Measurements from ENCODE around the gene TNS4. TPM values are rescaled to one million over a fixed set of nuclear protein-coding genes. Genes with fewer than 3 reads are reported as not detected.
A peak's percentile ranks its signal among the peaks of the same experiment; 100 is the strongest.

The TNS4 gene
- total and polyA plus RNA-seq, 7 donors, result 1.2 to 6.9 (median 1.8) TPM; not detected in 4

- peak overlapping the region; percentile 69 to 94 (median 85) for H3K27ac ChIP-seq
- no peak for DNase-seq
- WGBS, 2 donors, result 91 to 92% methylated on average over 7 of the region's 7 CpGs
These were observed 13.9 kb downstream of the TNS4 start for GRCh38 chr17:40487371-40488020.

GRCh38 chr17:40486522-40487370 is 14.7 kb downstream of the TNS4 start:
- no peak overlapping the region for H3K4me3 ChIP-seq
- TF ChIP-seq POLR2A (IDR thresholded peaks at IDR 0.05), result no peak
- TF ChIP-seq POLR2AphosphoS5 (IDR thresholded peaks at IDR 0.05), result no peak
- TF ChIP-seq, protein P1, sequence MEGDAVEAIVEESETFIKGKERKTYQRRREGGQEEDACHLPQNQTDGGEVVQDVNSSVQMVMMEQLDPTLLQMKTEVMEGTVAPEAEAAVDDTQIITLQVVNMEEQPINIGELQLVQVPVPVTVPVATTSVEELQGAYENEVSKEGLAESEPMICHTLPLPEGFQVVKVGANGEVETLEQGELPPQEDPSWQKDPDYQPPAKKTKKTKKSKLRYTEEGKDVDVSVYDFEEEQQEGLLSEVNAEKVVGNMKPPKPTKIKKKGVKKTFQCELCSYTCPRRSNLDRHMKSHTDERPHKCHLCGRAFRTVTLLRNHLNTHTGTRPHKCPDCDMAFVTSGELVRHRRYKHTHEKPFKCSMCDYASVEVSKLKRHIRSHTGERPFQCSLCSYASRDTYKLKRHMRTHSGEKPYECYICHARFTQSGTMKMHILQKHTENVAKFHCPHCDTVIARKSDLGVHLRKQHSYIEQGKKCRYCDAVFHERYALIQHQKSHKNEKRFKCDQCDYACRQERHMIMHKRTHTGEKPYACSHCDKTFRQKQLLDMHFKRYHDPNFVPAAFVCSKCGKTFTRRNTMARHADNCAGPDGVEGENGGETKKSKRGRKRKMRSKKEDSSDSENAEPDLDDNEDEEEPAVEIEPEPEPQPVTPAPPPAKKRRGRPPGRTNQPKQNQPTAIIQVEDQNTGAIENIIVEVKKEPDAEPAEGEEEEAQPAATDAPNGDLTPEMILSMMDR (IDR thresholded peaks at IDR 0.05), result no peak
- no peak for TF ChIP-seq EP300 (IDR thresholded peaks at IDR 0.05)
- no peaks in the 10 kb centered on the region for H3K9me3 ChIP-seq
- H3K4me1 ChIP-seq, result peaks cover 4 to 66% (median 63%) of the 10 kb centered on the region in 4 donors
- no peak for DNase-seq
- intact Hi-C loops (cut with DNase I), result no loop called here
- no peaks in the 10 kb centered on the region for H3K36me3 ChIP-seq
- H3K27me3 ChIP-seq, result no peaks in the 10 kb centered on the region
- WGBS, 2 donors, result 86 to 89% methylated on average over 12 of the region's 12 CpGs
- peak overlapping the region; percentile 69 to 94 (median 85) for H3K27ac ChIP-seq

More at GRCh38 chr17:40487371-40488020, 13.9 kb downstream of the TNS4 start:
- Histone ChIP-seq H3K4me1 (peaks cover 4 to 70% (median 68%) of the 10 kb centered on the region in 4 donors), H3K27me3 (no peaks in the 10 kb centered on the region), H3K36me3 (no peaks in the 10 kb centered on the region), H3K4me3 (no peak overlapping the region), H3K9me3 (no peaks in the 10 kb centered on the region)
- TF ChIP-seq POLR2AphosphoS5 (IDR thresholded peaks at IDR 0.05) (peak in 2 of 4 donors; percentile 11 to 22), POLR2A (IDR thresholded peaks at IDR 0.05) (no peak)
- intact Hi-C loops (cut with DNase I), result no loop called here

DNA sequence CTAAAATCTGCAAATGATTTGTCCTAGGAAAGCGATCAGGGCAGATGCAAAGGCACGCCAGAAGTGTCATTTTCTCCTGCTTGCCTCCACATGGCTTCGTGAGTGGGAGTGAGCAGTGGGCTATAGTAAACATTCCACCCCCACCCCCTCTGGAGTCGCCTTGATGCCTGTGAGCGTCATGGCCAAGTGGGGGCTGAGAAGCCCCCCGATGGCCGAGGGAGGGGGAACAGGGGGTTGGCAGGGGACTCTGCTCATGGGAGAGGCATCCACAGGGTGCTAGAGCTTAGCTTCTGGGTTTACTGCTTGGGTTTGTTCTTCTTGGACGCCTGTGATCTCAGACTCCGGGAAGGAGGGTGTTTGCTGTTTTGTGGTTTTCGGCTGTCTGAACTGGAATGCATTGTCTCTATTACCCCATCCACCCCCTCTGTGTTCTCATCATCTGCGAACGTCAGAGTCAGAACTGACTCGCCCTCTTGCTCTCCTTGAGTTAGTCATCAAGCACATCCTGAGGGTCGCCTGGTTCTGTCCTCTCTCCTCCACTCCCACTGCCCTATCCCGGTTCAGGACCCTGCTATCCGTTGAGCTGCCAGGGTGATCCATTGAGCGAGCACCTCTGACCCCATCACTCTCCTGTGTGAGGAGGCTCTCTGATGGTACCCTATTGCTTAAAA is 15.4 kb downstream of the TNS4 start:
- WGBS, 2 donors, result 64 to 69% methylated on average over 17 of the region's 17 CpGs
- Histone ChIP-seq H3K4me3 (no peak overlapping the region), H3K27me3 (no peaks in the 10 kb centered on the region), H3K9me3 (no peaks in the 10 kb centered on the region), H3K27ac (peak overlapping the region; percentile 69 to 94 (median 85)), H3K4me1 (peaks cover 4 to 58% (median 55%) of the 10 kb centered on the region in 4 donors), H3K36me3 (no peaks in the 10 kb centered on the region)
- intact Hi-C loops (cut with DNase I), result no loop called here
- TF ChIP-seq POLR2AphosphoS5 (IDR thresholded peaks at IDR 0.05) (peak; percentile 25 to 71 (median 41)), EP300 (IDR thresholded peaks at IDR 0.05) (peak in 1 of 4 donors; percentile 37), POLR2A (IDR thresholded peaks at IDR 0.05) (no peak)
- TF ChIP-seq, protein P1 (IDR thresholded peaks at IDR 0.05), result no peak
- DNase-seq, result peak; percentile 83

- no peak for DNase-seq
- WGBS, 2 donors, result 80 to 89% methylated on average over 7 of the region's 7 CpGs
- Histone ChIP-seq H3K4me3 (no peak overlapping the region), H3K9me3 (no peaks in the 10 kb centered on the region), H3K4me1 (peaks cover 2 to 49% (median 46%) of the 10 kb centered on the region in 4 donors), H3K27me3 (no peaks in the 10 kb centered on the region), H3K36me3 (no peaks in the 10 kb centered on the region), H3K27ac (peak overlapping the region in 3 of 4 donors; percentile 69 to 94 (median 79))
- intact Hi-C loops (cut with DNase I), result no loop called here
- TF ChIP-seq, protein P1 (IDR thresholded peaks at IDR 0.05), result no peak
- TF ChIP-seq POLR2AphosphoS5 (IDR thresholded peaks at IDR 0.05) (no peak), POLR2A (IDR thresholded peaks at IDR 0.05) (no peak), EP300 (IDR thresholded peaks at IDR 0.05) (no peak)
These were observed 16.4 kb downstream of the TNS4 start for GRCh38 chr17:40484973-40485530.

Data from sigmoid colon (tissue), 7 donors.